ENCODE results near the gene DTNB.

GRCh38 chr2:25620077-25620476 lies 53.3 kb downstream of the DTNB start:
- no peak for TF ChIP-seq CTCF (IDR thresholded peaks at IDR 0.05)
- TF ChIP-seq POLR2AphosphoS5 (IDR thresholded peaks at IDR 0.05; ENCODE audit: insufficient read depth in 1 of 2, low read depth in 1 of 2) = no peak
- TF ChIP-seq POLR2A (IDR thresholded peaks at IDR 0.05) = no peak

Measured in vagina (tissue), 2 donors.